K562 treated with DMSO at 1 percent for 24 hours (cell line): ENCODE measurements around the gene ECI2. TPM values are rescaled to one million over a fixed set of nuclear protein-coding genes. Genes with fewer than 3 reads are reported as not detected.

Experiments used
- total RNA-seq: library from RNA; unstranded; fragments of 300-600 nt; gene quantifications from 2 replicates; pipeline ENCODE4 v1.2.3, GENCODE V29; 2022; ENCODE audit warnings: low read depth; ENCODE audit not compliant: insufficient read depth

Gene ECI2, protein sequence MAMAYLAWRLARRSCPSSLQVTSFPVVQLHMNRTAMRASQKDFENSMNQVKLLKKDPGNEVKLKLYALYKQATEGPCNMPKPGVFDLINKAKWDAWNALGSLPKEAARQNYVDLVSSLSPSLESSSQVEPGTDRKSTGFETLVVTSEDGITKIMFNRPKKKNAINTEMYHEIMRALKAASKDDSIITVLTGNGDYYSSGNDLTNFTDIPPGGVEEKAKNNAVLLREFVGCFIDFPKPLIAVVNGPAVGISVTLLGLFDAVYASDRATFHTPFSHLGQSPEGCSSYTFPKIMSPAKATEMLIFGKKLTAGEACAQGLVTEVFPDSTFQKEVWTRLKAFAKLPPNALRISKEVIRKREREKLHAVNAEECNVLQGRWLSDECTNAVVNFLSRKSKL
- 63.5 and 74.3 TPM in 2 replicates for total RNA-seq

DNA sequence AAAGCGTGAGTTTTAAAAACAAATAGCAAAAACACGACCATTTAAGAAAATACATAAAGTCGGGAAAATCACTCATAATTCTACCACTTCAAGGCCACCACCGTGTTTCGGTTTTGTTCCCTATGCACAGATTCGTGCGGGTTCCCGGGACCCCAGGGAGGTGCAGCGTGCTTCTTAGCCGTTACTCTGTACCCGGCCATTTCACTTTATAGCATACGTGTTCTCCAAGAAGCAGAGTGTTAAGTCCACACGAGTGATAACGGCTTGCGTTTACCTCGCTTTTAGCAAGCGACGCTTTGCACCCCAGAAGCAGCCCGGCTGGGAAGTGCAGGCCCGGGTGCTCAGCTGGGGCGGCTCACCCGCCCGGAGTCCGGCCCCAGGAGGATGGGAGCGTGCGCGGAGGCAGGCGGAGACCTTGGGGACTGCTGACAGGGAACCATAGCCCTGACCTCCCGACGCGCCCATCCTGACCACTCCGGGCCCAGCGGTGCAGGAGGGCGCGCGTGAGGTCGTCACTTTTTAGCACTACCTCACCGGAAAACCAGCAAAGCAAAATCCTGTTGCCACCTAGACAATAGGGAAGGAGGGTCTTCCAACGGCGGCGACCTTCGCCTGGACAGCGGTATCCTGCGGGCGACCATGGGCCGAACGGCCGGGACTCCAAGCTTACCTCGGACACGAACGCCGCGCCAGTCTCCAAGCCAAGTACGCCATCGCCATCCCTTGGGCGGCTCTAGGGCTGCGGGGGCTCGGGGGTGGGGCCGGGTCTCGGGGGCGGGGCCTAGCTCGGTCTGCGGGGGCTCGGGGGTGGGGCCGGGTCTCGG, at the start of gene ECI2:
TSS of gene ECI2 (minus strand) at position 735 of the 824 bp plus-strand sequence. CDS start at position 720, 15 bp downstream.

DNA sequence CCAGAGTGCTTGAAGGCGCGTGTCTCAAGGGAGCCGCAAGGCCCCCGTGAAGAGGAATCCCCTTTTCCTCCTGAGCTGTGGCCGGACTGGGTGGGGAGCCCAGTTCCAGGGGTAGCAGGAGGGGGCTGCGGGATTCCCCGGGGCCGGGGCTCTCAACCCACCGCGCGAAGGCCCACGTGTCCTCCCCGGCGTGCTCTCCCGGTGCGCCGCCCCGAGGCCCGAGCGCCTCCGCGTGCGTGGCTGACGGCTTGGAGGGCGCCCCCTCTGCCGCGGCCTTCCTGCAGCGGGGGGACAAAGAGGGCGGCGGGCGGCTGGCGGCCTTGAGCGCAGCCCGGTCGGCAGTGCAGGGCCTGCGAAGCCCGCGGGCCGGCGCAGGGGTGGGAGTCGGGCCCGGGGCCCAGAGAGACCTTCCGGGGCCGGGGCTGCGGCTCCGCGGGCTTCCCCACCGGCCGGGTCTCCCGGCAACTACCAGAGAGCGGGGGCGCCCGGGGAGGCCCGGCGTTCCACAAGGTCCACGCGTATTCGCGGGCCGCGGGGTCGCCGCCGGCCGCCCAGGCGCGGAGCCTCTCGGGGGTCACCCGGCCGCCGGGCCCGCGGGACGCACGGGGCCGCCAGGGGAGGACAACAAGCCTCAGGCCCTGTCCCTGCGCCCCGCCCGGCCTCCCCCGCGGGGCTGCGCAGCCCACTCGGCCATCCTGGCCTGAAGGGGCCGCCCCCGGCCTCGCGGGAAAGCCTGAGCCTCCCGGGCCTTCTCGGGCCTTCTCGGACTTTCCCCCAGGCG, 56.5 kb downstream of the ECI2 start, which contains the start of gene FAM217A:
TSS of gene FAM217A (minus strand) at position 447 of the 781 bp plus-strand sequence. CDS start 1,723 bp downstream, outside the sequence.

Other genes with a start within 250 kb of the ECI2 start
- gene FAM217A, start 56.4 kb downstream of the ECI2 start, total RNA-seq, result not detected in 2 replicates